NCI-H2196 (cell line): Measurements from ENCODE around the gene TEX2.

Experiments
- DNase-seq: peaks from one replicate; lab custom pipeline; 2025; ENCODE audit not compliant: unreplicated experiment; lab: John Stamatoyannopoulos, UW

The TEX2 gene

DNA sequence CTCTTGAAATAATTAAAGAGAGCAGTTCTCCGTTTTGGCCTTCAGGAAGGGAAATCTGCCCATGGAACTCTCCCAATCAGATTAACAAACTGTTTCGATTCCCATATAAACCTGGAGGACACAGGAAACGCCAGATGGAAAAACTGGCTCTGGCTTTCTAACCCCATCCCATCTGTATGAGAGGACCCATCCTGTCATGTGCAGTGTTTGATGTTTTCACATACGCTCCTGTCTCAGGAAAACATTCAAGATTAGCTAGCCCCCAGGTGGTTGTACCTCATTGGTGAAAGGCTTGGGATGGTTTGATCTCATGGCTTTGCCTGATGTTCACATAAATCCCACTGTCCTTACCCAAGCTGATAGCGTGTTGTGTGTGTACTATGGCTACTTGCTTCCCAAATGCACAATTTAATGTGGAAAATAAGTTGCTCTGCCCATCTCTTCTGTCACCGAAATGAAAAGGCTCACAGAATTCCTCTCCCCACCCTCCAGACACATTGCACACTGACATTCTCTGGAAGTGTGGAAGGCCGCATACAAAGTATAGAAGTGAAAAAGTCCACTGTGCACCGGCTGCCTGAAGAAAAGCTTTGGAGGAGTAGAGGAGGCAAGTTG lies 114.9 kb downstream of the TEX2 start:
- DNase-seq, result no peak

- DNase-seq, result no peak
Observed at GRCh38 chr17:64147110-64148016, 115.7 kb downstream of the TEX2 start.

GRCh38 chr17:64146418-64147109 lies 116.5 kb downstream of the TEX2 start:
- peak; percentile 40 for DNase-seq

DNA sequence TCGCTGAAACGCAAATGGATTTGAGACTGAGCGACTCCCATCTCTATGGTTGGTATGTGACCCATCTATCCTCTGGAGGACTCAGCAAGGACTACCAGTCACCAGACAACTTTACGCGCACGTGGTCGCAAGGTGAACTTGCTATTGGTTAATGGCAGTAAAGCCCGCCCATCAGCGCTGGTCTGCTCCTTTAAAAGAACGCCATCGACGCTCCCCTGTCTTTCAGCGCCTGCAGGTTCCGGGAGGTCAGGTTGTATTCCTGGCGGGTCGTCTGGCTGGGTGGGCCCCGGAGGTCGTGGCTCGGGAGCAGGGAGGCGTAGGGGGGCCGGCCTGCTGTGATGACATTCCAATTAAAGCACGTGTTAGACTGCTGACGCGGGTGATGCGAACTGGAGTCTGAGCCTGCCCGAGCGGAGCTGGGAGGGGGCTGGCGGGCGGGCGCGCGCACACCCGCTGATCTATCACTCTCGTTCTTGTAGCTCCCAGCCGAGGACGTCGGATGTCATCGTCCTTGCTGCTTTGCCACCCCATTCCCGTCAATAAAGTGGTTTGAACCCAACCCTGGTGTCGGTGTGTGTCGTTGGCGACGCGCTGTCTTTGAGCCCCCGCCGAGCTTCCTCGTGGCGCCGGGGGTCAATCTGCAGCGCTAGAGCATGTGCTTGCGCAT lies 117.2 kb downstream of the TEX2 start:
- peak; percentile 97 for DNase-seq

- DNase-seq, result no peak
Observed at GRCh38 chr17:64145375-64145750, 117.7 kb downstream of the TEX2 start.

DNA sequence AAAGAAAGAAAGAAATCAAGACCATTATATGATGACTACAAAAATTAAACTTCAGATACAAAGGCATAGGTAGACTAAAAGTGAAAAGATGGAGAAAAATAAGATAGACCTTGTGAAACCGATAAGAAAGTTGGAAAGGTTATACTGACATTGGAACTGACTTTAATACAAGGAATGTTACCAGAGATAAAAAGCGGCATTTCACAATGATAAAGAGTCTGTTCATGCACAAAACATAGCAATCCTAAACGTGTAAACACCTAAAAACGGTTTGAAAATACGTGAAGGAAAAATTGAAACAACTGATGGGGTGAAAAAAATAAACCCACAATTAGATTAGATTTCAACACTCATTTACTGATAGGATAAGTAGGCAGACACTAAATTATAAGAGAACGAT lies 123.5 kb downstream of the TEX2 start:
- DNase-seq, result no peak

DNA sequence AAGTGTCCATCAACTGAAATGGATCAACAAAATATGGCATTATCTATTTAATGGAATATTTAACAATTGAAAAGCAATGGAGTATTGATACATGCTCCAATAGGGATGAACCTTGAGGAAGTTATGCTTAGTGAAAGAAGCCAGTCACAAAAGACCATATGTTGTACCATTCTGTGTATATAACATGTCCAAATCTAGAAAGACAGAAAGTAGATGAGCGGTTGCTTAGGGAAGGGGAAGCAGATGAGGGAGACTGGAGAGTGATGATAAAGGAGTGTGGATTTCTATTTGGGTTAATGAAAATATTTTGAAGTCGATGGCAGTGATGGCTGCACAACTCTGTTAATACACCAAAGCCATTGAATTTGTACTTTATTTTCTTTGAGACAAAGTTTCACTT lies 124.6 kb downstream of the TEX2 start:
- DNase-seq, result no peak

GRCh38 chr17:64135000-64135399 lies 128.1 kb downstream of the TEX2 start:
- no peak for DNase-seq

DNA sequence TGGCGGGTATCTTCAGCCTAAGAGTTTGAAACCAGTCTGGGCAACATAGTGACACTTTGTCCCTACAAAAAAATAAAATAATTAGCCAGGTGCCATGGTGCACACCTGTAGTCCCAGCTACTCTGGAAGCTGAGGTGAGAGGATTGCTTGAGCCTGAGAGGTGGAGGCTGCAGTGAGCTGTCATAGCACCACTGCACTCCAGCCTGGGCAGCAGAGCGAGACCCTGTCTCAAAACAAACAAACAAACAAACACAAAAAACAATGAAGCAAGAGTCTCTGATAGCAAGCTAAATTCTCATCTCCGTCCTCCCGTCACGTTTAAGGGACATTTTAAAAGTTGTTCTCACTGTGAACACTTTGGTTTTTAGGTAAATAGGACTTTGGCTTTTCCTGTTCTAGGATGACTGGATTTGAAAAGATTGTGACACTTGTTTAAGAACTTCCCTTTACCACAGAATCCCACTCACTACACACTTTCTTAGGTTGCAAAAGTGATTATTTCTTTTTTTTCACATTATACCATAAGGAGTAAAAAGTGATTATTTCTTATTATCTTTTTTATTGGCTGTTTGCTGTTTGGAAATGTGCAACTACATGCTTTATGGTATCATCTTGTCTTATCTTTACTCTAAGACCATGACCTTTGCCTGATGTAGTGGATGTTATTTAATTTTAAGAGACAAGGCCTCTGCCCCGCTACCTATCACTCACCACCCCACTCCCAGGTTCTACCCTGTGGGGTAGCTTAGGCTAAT lies 128.7 kb downstream of the TEX2 start:
- DNase-seq, result no peak

DNA sequence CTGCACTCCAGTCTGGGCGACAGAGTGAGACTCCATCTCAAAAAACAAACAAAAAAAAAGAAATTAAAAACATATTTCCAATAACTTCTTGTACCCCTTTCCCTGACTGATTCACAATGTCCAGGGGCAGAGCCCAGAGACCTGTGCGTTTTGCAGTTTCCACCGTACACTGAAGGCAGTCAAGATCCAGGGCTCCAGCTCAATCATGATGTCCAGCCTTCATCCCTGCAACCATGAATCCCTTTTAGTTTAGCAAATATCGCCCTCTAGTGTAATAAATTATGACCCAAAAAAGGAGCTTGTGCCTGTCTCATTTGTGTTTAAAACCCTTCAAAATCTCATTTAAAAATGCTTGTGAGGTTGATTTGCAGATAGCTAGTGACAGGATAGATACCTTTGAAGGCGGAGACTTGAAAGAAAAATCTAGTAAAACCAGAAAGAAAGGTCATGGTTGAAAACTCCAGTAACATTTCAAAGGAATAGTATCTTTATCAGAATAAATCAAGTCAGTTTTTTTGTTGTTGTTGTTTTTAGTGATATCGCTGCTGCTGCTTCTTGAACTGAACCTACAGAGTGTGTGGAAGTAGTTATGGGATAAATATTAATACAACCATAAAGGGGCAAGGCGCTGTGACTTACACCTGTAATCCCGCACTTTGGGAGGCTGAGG lies 129.4 kb downstream of the TEX2 start:
- DNase-seq, result peak; percentile 74

DNA sequence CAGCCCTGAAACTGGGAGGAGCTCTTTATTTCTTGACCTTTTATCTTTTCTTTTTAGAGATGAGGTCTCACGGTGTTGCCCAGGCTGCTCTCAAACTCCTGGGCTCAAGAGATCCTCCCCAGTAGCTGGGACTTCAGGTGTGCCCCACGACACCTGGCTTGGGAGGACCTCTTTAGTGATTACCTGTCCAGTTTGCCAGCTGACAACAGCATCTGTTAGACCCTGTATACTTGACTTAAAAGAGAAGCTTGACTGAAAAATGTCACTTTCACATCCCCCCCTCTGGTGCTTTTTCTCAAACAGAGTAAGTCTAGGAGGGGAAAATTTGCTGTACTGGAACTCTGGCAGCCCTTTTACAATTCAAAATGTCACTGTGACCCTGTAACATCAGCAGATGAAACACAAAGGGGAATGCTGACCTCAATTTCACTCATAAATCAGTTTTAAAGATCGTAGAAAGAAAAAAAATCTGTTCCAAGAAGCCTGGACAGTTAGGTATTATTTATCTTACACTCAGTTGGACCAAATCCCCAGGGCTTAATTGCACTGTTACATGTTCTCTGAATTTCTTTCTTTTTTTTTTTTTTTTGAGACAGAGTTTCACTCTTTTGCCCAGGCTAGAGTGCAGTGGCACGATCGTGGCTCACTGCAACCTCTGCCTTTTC lies 131.3 kb downstream of the TEX2 start:
- no peak for DNase-seq

DNA sequence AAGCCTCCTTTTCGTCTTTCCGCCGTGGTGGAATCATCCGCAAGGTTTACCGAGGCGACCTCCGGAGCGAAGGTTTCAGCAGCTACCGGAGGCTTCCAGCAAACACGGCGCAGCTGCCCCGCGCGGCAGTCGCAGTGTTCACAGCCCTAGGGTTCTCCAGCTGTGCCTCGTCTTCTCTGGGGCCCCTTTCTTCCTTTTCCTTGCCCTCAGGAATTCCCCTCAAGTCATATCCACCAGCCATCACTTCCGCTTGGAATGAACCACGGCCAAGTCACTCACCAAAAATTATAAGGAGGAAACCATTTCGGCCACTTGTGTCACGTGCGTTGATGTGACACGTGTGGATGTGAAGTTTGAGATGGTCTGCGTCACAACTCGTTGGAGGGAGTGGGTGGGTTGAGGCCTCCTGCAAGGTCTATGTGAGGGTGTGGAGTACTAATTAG lies 132.5 kb downstream of the TEX2 start:
- no peak for DNase-seq

- DNase-seq, result peak; percentile 79
Observed at GRCh38 chr17:64129765-64130558, 133.1 kb downstream of the TEX2 start, which contains the start of gene ERN1. TSS of gene ERN1 (minus strand) at chr17:64130144. CDS start at chr17:64130029, 115 bp downstream.

DNA sequence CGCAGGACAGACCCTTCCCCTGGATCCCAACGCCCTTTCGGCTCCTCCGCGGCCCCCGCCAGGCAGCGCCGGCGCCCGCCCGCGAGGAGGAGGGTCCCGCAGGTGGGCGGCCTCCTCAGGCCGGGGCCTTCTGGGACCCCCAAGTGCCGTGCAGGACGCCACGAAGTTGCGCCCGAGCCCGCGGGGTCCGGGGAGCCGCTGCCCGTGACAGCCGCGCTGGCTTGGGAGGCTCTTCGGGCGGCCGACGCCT lies 133.6 kb downstream of the TEX2 start:
- no peak for DNase-seq

DNA sequence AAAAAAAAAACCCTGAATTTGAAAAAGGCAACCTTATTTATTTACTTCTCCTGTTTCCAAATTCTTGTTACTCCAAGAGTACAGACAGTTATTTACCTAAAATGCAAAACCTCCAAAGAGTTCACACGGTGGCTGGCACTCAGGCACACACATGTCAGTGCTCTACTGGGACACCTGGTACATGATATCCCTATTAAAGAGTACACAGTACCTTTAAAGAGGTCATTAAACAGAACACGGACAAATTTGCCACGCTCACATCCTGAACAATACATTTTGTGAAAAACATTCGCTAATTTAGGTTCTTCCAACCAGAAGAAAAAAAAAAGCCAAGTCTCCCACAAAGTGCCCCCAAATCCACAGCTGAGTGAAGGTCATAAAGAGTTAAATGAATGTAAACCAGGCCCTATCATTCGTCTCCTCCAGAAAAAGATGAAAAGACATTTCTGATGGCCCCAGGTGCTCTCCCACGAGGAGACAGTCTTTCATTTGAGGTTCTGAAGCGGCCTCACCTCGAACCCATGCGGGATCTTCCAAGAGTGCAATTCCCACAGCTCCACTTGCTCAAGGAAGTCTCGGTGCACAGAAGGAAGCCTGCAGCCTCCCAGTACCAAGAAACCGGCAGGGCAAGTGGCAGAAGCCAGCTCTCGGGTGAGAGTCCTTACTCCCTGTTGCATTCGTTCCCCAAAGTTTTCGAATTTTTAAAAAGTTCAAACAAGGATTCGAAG lies 134.1 kb downstream of the TEX2 start:
- no peak for DNase-seq

DNA sequence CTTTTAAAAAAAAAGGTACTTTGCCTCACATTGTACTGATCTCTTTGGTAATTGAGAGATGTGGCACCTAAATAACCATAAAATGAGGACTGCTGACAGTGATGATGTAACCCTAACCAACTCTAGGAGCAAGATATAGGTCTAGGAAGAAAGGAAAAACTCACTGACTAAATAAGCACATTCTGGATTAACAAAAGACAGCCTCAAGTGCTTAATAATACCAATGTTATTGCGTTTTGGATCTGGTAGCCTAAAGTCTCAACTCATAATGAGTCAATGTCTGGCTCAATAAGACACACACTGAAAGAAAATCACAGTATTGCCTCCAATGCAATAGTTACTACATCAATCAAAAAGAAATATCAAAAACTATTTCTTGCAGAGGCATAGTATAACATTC lies 136.1 kb downstream of the TEX2 start:
- DNase-seq, result no peak

DNA sequence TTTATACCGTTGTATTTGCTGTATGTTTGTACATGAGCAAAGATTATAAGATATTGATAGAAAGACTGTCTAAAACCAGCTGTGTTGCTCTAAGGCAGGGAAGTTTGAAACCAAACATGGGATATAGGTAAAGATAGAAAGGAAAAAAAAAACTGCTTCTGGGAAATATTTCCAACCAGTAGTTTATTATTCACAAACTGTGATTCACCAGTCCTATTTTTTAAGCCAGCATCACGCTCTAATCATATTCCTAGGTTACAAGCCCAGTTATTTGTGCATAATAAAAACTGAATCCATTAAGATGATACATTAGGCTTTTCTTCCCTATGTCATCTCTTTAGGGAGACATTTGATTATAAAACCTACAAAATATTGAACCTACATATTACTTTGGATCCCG lies 137.1 kb downstream of the TEX2 start:
- no peak for DNase-seq

DNA sequence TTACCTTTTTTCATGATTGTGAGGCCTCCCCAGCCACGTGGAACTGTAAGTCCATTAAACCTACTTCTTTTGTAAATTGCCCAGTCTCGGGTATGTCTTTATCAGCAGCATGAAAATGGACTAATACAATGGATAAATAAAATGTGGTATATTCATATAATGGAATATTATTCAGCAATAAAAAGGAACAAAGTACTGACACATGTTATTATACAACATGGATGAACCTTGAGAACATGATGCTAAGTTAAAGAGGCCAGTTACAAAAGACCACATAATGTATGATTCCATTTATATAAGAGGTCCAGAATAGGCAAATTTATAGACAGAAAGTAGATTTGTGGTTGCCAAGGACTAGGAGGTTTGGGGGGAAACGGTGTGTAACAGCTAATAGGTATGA lies 138.5 kb downstream of the TEX2 start:
- DNase-seq, result no peak
